NCI-H2171 (cell line): ENCODE data around the gene ADCY9.
"Not testable (repeated sequence)": the region's sequence is repeated elsewhere in the genome, so short reads cannot be mapped to it uniquely, and the experiment has no call there.

Experiments
- DNase-seq: peaks from one replicate; lab custom pipeline; 2025; lab: John Stamatoyannopoulos, UW

The ADCY9 gene

GRCh38 chr16:4116325-4117249, at the start of gene ADCY9:
Gene ADCY9 (minus strand): TSS chr16:4116442. CDS start chr16:4115442, 1,000 bp downstream.
- DNase-seq: peak; percentile 85

DNA sequence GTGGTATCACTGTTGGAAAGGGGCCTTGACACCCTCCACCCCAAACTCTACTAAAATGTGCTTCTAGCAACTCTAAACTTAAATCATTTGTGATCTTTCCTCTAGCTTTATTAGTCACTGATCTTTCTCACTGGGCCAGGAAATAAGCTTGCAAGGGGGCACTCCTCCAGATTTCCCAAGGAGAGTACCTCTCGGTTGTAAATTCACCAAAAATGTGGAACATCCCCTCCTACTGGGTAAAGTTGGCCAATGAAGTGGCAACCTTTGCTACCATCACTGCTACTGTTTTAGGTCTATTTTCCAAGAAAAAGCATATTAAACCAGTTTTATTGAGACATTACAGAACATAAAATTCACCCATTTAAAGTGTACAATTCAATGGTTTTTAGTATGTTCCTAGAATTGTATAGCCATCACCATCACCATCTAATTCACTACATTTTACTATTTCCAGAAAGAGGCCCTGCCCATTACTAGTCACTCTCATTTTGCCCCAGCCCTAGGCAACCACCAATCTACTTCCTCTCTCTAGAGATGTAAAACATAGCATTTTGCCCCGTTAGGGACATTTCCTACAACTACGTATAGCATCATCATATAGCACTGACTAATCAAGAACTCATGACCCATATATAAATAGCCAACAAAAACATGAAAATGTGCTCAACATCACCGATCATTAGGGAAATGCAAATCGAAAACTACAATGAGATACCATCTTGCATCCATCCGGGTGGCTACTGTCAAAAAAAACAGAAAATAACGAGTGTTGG, 44.6 kb upstream of the ADCY9 start:
- no peak for DNase-seq

DNA sequence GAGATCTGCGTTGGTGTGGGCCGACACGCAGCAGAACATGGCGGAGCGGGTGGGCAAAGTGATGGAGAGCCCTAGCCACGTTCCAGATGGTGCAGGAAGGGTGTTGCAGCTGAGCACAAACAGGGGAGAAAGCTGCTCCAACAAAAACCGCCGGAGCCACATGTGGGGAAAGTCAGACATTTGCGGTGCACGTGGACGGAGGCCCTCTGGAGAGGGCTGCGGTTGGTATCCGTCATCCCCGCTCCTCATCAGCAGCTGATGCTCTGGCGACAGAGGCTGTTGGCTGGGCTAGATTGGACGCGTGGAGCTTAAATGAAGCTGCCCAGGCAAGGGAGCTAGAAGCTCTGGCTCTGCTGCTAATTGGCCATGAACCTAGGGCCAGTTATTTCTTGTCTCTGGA, 43.5 kb upstream of the ADCY9 start:
- DNase-seq: no peak

GRCh38 chr16:4158143-4159093, 42.2 kb upstream of the ADCY9 start:
- DNase-seq: no peak

DNA sequence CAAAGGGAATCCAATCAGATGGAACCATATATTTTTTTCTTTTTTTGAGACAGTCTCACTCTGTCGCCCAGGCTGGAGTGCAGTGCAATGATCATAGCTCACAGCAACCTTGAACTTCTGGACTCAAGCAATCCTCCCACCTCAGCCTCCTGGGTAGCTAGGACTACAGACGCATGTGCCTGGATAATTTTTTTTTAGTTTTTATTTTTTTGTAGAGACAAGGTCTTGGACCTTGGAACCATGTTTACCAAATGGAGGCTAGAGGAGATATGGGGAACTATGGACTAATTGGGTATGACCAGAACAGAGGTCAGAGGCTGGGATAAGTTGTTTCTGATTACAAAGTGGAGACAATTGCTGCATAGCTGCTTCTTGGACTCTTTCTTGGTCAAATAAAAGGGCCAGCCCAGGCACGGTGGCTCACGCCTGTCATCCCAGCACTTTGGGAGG, 41.2 kb upstream of the ADCY9 start:
- no peak for DNase-seq

- not testable (repeated sequence) for DNase-seq
Measured at GRCh38 chr16:4156503-4156902, 40.3 kb upstream of the ADCY9 start.

- not testable (repeated sequence) for DNase-seq
Measured at GRCh38 chr16:4153364-4153763, 37.1 kb upstream of the ADCY9 start.

DNA sequence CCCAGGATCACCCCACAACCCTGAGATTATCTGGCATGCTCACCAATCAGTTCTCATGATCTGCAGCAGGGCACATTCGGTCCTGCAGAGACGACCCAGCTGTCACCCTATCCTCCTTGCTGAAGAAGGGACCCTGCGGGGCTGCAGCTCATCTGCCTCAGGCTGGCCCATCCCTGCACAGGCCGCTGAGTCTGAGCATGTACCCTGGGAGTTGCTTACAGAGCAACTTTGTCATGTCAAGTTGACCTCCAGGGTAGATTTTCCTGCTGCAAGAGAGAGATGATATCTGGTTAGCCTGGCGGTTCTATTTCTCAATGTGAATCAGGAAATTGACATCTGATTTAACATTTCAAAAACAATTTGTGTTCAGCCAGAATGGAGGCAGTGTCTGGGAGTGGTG, 36.0 kb upstream of the ADCY9 start:
- DNase-seq: no peak

GRCh38 chr16:4147236-4147635, 31.0 kb upstream of the ADCY9 start:
- no peak for DNase-seq

DNA sequence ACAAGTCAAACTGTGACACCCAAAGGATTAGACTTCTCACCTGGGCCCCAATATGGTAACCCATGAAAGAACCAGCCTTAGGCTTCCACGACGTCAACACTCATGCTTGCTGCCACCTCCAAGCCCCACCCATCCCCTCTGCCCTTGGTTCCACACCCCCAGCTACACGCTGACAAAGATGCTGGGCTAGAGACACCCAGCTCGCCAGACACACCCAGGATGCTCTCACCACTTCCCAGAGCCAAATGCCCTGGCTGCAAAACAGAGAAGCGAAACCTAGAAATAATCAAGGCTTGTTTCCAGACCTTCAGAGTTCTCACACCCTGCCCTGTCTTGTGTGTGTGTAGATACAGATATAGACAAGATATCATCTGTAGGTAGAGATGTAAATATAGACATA, 26.0 kb upstream of the ADCY9 start:
- DNase-seq: no peak

DNA sequence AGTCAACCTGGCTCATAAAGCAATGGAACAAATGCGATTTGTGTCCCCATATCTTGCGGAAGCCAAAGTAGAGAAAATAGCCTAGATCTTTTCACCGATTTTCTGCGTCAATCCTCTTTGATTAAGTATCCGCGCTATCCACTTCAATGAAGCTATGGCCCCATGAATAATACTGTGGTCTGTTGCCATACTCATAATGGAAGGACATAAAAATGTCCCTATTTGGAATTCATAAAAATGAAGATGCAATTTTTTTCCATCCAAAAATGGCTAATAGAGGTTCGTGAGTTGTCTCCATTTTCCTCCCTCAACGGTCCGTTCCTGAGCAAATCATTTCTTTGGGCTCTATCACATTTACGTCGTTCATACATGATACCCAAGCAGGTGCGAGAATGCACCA, 25.4 kb upstream of the ADCY9 start:
- no peak for DNase-seq

DNA sequence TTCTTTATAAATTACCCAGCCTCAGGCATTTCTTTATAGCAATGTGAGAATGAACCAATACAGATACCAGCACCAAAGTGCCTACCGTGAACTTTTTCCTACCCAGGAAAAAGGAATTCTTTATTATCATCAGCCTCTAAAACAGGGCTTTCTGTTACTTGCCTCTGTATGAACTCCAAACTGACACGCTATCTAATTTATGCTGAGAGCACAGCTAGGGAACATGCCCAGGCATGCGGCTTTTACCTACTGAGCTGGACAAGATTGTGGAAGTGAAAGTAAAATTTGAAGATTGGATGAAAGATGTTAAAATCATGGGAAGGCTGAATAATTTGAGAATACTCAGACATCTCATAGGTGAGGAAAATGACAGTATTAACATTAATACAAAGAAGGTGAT, 24.4 kb upstream of the ADCY9 start:
- peak; percentile 32 for DNase-seq

GRCh38 chr16:4139968-4140367, 23.7 kb upstream of the ADCY9 start:
- DNase-seq: no peak

GRCh38 chr16:4138713-4139112, 22.5 kb upstream of the ADCY9 start:
- no peak for DNase-seq

DNA sequence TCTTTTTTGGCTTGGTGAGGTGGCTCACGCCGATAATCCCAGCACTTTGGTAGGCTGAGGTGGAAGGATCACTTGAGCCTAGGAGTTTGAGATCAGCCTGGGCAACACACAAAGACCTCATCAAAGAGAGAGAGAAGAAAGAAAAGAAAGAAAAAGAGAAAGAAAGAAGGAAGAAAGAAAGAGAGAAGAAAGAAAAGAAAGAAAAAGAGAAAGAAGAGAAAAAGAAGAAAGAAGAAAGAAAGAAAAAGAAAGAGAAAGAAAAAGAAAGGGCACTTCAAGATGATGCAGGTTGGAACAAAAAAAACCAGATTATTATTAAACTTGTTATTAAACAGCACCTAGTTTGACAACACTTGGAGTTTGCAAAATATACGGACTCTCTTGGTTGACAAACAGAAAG, 21.2 kb upstream of the ADCY9 start:
- no peak for DNase-seq

DNA sequence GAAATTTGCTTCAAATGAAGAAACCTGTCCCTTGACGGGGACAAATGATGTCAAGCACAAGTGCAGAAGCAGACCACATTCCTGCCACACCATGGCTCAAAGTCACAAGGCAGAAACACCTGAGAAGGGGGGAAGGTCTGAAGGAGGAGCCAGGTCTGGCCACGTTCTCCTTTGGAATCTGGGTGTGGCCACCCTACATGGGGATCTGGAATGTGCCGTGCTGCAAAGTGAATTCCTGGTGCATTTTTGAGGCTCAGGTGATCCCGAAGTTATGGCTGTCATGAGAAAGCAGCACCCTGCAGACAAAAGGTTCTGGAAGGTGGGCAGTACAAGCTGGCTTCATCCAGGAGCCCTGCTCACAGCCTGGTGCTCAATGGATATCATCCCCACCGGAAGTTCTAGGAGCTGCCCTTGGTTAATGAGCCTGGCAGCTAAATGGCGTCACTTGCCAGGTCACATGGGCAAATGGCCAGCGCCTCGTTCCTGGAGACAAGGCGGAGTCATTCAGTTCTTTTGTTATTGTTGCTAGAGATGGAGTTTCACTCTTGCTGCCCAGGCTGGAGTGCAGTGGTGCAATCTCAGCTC, 20.1 kb upstream of the ADCY9 start:
- no peak for DNase-seq

DNA sequence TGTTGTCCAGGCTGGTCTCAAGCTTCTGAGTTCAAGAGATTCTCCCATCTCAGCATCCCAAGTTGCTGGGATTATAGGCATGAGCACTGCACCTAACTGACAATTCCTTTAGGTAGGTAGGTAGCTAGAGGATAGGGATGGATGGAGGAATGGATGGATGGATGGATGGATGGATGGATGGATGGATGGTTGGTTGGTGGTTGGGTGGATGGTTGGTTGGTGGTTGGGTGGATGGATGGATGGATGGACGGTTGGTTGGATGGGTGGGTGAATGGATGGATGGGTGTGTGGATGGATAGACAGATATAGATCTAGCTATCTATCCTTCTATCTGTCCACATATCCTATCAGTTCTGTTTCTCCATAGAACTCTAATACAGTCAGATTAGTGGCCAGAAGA, 19.3 kb upstream of the ADCY9 start:
- DNase-seq: no peak

DNA sequence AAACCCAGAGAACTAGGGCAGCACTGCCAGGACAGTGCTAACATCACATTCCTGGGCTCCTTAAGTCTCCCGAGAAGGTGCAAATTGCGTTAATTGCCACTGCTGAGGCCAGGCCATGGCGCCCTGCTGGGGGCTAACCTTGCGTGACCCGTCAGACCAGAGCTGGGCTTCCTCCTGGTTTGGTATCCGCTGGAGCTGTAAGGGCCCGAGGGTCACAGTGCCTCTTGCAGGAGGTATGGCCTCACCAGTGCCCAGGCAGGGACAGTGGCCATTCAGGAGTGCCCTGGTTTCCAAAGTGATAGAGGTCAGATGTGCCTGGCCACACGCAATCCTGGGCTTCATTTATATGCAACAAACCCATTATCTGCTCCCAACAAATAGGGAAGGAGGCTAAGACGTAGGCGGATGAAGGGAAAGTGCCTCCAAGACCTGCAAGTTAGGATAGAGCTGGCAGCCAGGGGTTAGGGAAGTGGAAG, 17.7 kb upstream of the ADCY9 start:
- no peak for DNase-seq

- DNase-seq: no peak
Measured at GRCh38 chr16:4131621-4132020, 15.4 kb upstream of the ADCY9 start.

- no peak for DNase-seq
Measured at GRCh38 chr16:4124535-4125294, 8.5 kb upstream of the ADCY9 start.
